Retinal pigment epithelial cell (primary cell): ENCODE results near the gene EPB41.

Source experiments
- DNase-seq: peaks from one replicate; pipeline ENCODE4 v3.0.0-alpha.2; 2010; ENCODE audit warnings: low read depth
- H3K4me3 ChIP-seq: 2 replicates; pipeline ENCODE4 v1.5.1; 2011; ENCODE audit warnings: mild to moderate bottlenecking, low read length, control low read depth, moderate library complexity
- CTCF ChIP-seq: conservative IDR thresholded peaks from 2 replicates; pipeline ENCODE4 v1.5.1; 2011; ENCODE audit warnings: low read depth, low read length, control low read depth, inconsistent platforms

EPB41 gene

GRCh38 chr1:29004288-29004687 lies 89.9 kb downstream of the EPB41 start:
- no peak overlapping the region for H3K4me3 ChIP-seq
- no peak for DNase-seq
- no peak for TF ChIP-seq CTCF

GRCh38 chr1:29004798-29005197 lies 90.4 kb downstream of the EPB41 start:
- no peak for TF ChIP-seq CTCF
- no peak for DNase-seq
- no peak overlapping the region for H3K4me3 ChIP-seq

DNA sequence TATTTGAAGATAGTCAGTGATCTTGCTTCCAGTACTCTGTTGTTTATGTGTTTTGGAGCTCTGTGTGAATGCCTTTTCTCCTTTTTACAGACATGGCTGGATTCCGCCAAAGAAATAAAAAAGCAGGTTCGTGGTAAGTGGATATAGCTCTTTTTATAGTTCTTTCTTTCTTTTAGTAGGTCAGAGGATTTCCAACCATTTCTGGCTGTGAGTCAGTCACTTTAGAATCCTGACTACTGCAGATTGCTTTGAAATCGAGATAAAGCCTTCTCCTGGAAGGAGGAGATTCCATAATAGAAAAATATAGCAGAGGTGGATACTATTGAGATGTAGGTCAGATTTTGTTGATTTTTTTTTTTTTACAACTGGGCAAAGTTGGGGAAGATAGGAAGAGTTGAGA lies 97.4 kb downstream of the EPB41 start:
- TF ChIP-seq CTCF = no peak
- DNase-seq = no peak
- no peak overlapping the region for H3K4me3 ChIP-seq

- DNase-seq = no peak
- no peak for TF ChIP-seq CTCF
- H3K4me3 ChIP-seq = no peak overlapping the region
Measured at GRCh38 chr1:29017235-29017634, 102.9 kb downstream of the EPB41 start.

DNA sequence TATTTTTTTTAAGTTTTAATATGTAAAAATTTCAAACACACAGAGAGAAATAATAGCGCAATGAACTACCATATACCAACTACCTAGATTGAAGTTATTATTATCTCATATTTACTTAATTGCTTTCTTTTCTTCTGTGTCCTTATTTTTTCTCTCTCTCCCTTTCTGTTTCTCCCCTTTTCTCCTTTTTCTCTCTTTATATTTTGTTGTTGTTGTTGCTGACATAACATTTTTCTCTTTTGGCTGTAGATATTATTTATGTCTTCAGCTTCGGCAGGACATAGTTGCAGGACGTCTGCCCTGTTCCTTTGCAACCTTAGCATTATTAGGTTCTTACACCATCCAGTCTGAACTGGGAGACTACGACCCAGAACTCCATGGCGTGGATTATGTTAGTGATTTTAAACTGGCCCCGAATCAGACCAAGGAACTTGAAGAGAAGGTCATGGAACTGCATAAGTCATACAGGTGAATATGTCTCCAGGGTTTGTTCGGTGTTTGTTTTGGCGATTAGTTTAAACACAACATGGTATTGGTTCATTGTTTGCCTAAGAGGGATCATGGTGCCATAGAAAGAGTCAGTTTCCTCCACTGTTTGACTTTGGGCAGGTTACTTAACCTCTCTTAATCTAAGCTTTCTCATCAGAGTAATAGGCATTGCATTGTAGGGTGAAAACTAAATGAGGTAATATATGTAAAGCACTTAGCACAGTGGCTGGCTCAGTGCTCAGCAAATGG lies 103.8 kb downstream of the EPB41 start:
- H3K4me3 ChIP-seq = no peak overlapping the region
- TF ChIP-seq CTCF = no peak
- no peak for DNase-seq

GRCh38 chr1:29022620-29023019 lies 108.3 kb downstream of the EPB41 start:
- no peak for DNase-seq
- no peak overlapping the region for H3K4me3 ChIP-seq

More at GRCh38 chr1:29022620-29023019, 108.3 kb downstream of the EPB41 start:
- no peak for TF ChIP-seq CTCF
